Activated T-cell treated with anti-CD3 and anti-CD28 coated beads, Interleukin-2, amount 50 U/mL, for 72 hours (primary cell): ENCODE results near the gene OTOGL. TPM values are rescaled to one million over a fixed set of nuclear protein-coding genes. Genes with fewer than 3 reads are reported as not detected.
A peak's percentile ranks its signal among the peaks of the same experiment; 100 is the strongest.

Source experiments
- ATAC-seq, 2 donors: fragments of 150-1000 bp; cut with Tn5 transposase; replicated peaks in 1 of 2; 2 replicates each; pipeline ENCODE4 v1.10.0; 2021; ENCODE audit warnings: moderate library complexity in 2 of 2, mild to moderate bottlenecking in 1 of 2
- DNase-seq, 2 donors: peaks; one replicate each; pipeline ENCODE4 v3.0.0; 2021 to 2022; ENCODE audit warnings: mixed read lengths in 1 of 2
- H3K27ac Mint-ChIP-seq: one replicate; pipeline ENCODE4 v1.8.0; 2022; ENCODE audit warnings: mild to moderate bottlenecking, moderate library complexity, mixed read lengths
- H3K27me3 Mint-ChIP-seq: one replicate; pipeline ENCODE4 v1.8.0; 2022; ENCODE audit warnings: low read depth, mixed read lengths
- H3K36me3 Mint-ChIP-seq, 2 donors: one replicate each; pipeline ENCODE4 v1.8.0; 2022; ENCODE audit warnings: mixed read lengths in 2 of 2, mild to moderate bottlenecking in 1 of 2; ENCODE audit not compliant: insufficient read depth in 2 of 2
- H3K4me1 Mint-ChIP-seq: one replicate; pipeline ENCODE4 v1.8.0; 2022; ENCODE audit warnings: low read depth, mixed read lengths
- H3K4me3 Mint-ChIP-seq, 2 donors: one replicate each; pipeline ENCODE4 v1.8.0; 2022; ENCODE audit warnings: mild to moderate bottlenecking in 2 of 2, mixed read lengths in 2 of 2, moderate library complexity in 2 of 2
- H3K9me3 Mint-ChIP-seq, 2 donors: one replicate each; pipeline ENCODE4 v1.8.0; 2022; ENCODE audit warnings: mixed read lengths in 2 of 2
- total RNA-seq, 2 donors: library from RNA; stranded (reverse); gene quantifications; one replicate each; pipeline ENCODE4 v1.2.3, GENCODE V29; 2022

The OTOGL gene
- total RNA-seq, 2 donors from 2014 or later, result not detected

DNA sequence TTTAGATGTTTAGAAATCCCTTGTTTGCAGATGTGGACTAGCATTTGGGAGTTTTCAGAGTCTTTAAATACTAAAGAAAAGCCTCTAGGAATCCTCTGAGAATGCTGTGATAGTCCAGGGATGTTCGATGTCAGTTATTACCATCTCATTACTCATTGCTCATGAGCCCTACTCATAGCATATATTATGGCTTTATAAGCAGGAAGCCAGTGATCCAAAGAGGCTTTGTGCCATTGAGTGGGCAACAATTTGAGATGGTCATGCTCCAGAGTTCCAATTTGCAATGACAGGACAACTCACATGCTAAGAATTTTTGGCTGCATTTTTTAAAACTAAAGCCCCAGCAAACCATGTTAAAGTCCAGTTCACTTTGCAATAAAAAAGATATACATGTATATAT, 163.0 kb downstream of the OTOGL start:
- Mint-ChIP-seq H3K36me3 (no peaks in the 10 kb centered on the region), H3K9me3 (no peaks in the 10 kb centered on the region), H3K27ac (no peak overlapping the region), H3K4me3 (no peak overlapping the region), H3K27me3 (peaks cover 9% of the 10 kb centered on the region), H3K4me1 (no peaks in the 10 kb centered on the region)
- DNase-seq (no peak), ATAC-seq (no peak)

DNA sequence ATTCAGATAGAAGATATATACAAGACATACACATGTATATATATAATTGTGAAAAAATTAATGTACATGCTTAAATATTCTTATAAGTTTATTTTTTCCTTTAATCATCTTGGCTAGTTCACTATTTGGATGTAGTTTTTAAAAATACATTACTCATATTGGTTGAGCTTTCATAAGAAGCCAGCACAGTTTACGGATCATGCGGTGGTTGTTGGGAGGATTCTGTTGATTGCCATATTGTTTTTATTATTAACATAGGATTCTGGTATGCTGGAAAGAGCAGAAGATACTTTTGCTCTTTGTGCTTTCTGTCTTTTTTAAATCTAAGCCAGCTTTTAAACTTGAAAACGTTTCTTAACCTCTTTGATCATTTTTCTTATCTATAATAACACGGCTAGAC, 163.4 kb downstream of the OTOGL start:
- Mint-ChIP-seq H3K4me3 (no peak overlapping the region), H3K9me3 (no peaks in the 10 kb centered on the region), H3K36me3 (no peaks in the 10 kb centered on the region), H3K27me3 (peaks cover 8% of the 10 kb centered on the region), H3K4me1 (no peaks in the 10 kb centered on the region), H3K27ac (no peak overlapping the region)
- ATAC-seq (no peak), DNase-seq (no peak)

DNA sequence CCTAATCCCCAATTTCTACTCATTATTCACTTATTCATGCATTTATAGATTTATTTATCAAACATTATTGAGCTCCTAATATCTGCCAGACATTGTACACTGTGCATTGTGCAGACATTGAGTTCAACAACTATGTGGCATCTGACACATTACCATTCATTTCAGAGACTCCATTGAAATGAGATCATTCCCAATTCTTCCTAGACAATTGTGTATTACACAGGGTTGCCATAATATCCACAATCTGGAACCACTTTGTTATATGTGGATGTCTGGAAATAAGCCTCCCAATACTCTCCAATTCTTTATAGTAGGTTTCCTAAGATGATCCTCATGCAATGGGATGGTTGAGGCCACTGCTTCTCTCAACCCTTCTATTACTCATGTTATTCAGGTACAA, 165.0 kb downstream of the OTOGL start:
- Mint-ChIP-seq H3K9me3 (no peaks in the 10 kb centered on the region), H3K27me3 (peaks cover 14% of the 10 kb centered on the region), H3K4me1 (no peaks in the 10 kb centered on the region), H3K4me3 (no peak overlapping the region), H3K36me3 (no peaks in the 10 kb centered on the region), H3K27ac (no peak overlapping the region)
- ATAC-seq (no peak), DNase-seq (no peak)

DNA sequence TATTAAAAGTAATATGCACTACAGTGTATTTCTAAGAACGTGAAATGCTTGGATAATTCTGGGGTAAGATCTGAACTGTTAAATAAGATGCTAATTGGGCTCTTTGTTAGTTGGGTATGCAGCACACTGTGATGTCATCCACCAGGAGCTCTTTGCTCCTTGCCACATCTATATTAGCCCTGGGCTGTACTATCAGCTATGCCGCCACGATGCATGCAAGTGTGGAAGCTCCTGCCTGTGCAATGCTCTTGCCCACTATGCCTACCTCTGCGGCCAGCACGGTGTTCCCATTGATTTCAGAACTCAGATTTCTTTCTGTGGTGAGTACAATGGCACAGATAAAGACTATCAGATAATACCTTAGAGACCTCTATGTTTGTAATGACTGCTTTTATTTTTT, 165.6 kb downstream of the OTOGL start:
- Mint-ChIP-seq H3K36me3 (no peaks in the 10 kb centered on the region), H3K4me3 (no peak overlapping the region), H3K9me3 (no peaks in the 10 kb centered on the region), H3K27ac (no peak overlapping the region), H3K4me1 (no peaks in the 10 kb centered on the region), H3K27me3 (peaks cover 14% of the 10 kb centered on the region)
- ATAC-seq, result no peak
- DNase-seq, result no peak

DNA sequence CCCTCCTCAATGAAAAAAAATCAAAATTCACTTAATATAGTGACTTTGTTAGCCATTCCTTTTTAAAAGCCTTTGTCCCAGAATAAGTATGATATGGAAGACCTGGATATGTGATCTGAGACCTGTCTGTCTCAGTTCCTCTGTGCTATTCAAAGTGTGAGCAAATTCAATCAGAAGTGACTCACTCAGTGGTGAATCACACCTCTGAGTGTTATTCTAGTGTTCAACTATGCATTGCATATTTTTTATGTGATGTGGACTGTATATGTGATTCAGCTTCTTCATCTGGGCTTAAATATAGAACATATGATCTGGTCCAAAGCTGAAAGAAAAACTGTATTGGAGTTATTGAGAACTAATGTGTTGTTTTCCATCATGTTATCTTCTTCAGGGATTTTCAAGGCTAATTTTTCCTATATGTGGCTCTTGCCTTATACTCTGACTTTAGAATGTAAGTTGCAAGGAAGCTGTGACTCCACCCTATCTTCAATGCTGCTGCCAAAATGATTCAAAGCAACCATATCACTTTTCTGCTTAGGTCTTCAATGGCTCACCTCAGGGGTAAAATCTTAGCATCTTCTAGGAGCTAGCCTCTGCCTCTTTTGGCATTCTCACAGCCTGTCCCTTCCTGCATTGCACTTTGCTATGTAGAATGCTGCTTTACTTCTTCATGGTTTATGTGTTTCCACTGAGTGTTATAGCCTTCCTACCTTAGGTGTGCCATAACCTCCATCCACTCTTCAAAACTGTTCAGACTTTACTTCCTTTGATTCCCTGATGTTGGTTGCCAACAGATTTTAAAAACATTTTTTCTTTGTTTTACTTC, 169.8 kb downstream of the OTOGL start:
- ATAC-seq (peak; percentile 76 to 89), DNase-seq (no peak)
- H3K27me3 Mint-ChIP-seq, result peaks cover 7% of the 10 kb centered on the region

DNA sequence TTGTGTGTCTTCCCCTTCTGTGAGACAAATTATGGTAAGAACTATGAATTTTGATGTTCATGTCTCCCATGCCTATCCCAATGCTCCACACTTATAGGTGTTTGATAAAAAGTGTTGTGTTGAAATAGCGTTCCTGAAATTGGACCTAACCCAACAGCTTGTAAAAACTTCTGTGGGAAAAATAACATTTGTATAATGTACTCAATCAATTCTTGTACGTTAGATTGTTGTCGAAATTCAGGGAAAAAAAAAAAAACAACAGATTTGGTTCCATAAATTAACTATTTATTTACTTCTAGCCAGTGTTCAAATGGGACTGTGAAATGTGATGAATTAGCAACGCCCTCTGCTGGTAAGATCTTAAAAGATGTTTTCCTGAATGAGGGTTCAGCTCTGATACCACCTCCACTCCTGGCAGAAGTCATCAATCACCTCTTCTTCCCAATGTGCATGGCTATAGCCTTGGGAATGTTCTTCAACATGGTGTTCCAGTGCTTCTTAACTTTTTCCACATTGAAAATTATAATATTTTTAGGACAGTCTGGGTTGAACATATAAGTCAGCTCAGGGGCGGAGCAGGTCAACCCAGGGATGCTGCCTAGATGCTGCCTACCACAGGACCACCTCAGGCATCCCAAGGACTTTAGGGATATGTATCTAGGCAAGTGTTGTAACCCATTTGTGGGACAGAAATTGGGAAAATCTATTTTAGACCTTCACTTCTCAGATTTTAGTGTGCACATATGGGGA, 170.6 kb downstream of the OTOGL start:
- no peaks in the 10 kb centered on the region for H3K4me1 Mint-ChIP-seq
- no peak overlapping the region for H3K4me3 Mint-ChIP-seq
- no peaks in the 10 kb centered on the region for H3K36me3 Mint-ChIP-seq
- ATAC-seq (no peak), DNase-seq (peak in 1 of 2 donors; percentile 6)
- peaks cover 7% of the 10 kb centered on the region for H3K27me3 Mint-ChIP-seq
- H3K9me3 Mint-ChIP-seq, result no peaks in the 10 kb centered on the region
- H3K27ac Mint-ChIP-seq, result peak overlapping the region; percentile 18

More for the DNA sequence above, 169.8 kb downstream of the OTOGL start:
- H3K4me1 Mint-ChIP-seq, result no peaks in the 10 kb centered on the region
- H3K9me3 Mint-ChIP-seq, result no peaks in the 10 kb centered on the region
- no peaks in the 10 kb centered on the region for H3K36me3 Mint-ChIP-seq
- no peak overlapping the region for H3K27ac Mint-ChIP-seq
- no peak overlapping the region for H3K4me3 Mint-ChIP-seq

DNA sequence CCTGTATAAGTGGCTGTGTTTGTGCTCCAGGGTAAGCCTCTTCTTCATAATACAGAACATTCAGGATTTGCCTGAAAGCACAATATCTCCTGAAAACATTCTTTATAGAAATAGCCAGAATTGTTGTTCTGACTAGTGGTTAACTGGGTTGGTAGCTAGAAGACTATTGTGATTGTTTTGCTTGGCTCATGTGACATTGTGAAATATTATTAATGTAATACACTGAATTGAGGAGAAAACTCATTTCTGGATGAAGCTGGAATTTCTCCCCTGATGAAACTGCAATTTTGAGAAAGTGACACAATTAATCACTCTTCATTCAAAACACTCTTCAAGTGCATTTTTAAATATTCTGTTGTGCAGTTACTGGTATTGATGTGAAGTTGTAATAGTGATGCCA, 172.4 kb downstream of the OTOGL start:
- no peaks in the 10 kb centered on the region for H3K4me1 Mint-ChIP-seq
- DNase-seq, result no peak
- H3K27ac Mint-ChIP-seq, result no peak overlapping the region
- H3K9me3 Mint-ChIP-seq, result no peaks in the 10 kb centered on the region
- no peak for ATAC-seq
- peaks cover 7% of the 10 kb centered on the region for H3K27me3 Mint-ChIP-seq
- H3K36me3 Mint-ChIP-seq, result no peaks in the 10 kb centered on the region
- H3K4me3 Mint-ChIP-seq, result no peak overlapping the region

DNA sequence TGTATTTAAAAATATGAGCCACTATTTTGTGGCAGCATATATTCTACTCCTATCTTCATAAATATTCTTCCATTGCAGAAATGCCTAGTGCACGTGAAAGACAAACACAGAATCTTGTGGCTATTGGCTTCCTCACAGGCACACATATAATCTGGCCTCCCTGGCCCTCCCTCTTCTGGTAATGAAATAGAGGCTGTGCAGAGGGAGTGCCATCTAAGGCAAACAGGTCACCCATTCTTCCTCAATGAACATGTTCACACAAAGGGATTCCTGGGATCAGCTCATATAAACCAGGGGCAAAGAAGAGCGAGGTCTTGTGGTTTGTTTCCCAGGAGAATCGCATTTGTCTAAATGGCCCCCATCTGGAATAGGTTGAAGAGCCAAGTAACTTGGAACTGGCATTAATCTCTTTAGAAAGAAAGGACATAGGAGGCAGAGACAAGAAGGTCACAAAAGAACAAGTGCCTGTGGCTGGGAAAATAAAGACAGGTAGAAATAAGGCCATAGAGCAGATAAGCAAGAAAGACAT, 173.1 kb downstream of the OTOGL start:
- Mint-ChIP-seq H3K36me3 (no peaks in the 10 kb centered on the region), H3K9me3 (no peaks in the 10 kb centered on the region), H3K4me3 (no peak overlapping the region), H3K27ac (no peak overlapping the region), H3K4me1 (no peaks in the 10 kb centered on the region), H3K27me3 (peaks cover 7% of the 10 kb centered on the region)
- DNase-seq (no peak), ATAC-seq (no peak)

DNA sequence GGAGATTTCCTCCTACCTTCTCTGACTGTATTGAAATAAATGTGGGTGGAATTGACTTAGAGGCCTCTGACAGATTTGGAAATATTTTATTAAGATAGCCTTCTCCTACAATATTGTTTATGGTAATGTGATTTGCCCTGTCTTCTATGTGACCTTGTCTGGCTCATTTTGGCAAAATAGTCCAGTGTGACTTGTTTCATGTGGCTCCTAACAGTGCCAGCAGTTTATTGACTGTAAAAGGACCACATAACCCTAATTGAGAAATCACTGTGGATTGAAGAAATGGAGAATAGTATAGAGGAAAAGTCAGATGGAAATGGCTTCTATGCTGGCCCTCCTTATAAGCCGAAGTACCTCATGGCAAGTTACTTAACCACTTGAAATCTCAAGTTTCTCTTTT, 173.8 kb downstream of the OTOGL start:
- no peak overlapping the region for H3K4me3 Mint-ChIP-seq
- no peaks in the 10 kb centered on the region for H3K9me3 Mint-ChIP-seq
- peaks cover 7% of the 10 kb centered on the region for H3K27me3 Mint-ChIP-seq
- no peak overlapping the region for H3K27ac Mint-ChIP-seq
- DNase-seq, result no peak
- no peaks in the 10 kb centered on the region for H3K36me3 Mint-ChIP-seq
- H3K4me1 Mint-ChIP-seq, result no peaks in the 10 kb centered on the region
- ATAC-seq, result no peak

DNA sequence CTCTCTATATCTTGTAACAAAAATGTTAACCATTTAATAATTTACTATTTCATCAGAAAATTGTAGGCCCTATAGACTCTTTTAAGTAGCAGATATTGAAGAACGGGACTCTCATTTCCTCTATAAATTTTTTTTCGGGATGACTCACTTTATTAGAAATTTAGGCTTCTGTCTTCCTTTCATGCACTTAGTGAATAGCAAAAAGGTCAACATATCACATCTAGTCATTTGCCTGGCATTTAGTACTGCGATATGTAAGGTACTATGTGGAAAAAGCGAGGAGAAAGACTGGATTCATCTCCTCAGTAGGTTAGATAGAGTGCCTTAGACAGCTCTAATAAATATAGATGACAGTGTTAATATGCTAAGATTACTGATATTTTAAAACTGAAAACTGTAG, 178.4 kb downstream of the OTOGL start:
- peak overlapping the region; percentile 38 for H3K27ac Mint-ChIP-seq
- ATAC-seq, result no peak

DNA sequence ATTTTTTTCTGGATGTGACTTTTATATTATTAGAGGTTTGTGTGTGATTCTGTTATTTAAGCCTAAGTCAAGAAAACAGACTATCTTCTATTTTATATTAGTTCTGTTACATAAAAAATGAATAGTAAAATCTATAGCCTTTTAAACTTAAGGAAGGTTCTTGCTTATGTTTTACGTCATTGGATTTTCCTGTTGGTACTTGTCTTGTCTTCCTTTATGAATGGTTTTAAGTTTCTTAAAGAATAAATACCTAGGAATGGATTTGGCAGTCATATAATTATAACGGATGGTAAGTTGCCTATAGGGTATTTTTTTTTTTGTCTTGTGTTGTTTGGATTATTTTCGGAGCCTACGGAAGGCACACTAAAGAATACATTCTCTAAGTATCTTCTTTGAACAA, 182.9 kb downstream of the OTOGL start:
- no peak for DNase-seq
- Mint-ChIP-seq H3K9me3 (peaks cover 2% of the 10 kb centered on the region in 2 donors), H3K27me3 (peaks cover 6% of the 10 kb centered on the region), H3K27ac (no peak overlapping the region), H3K4me1 (no peaks in the 10 kb centered on the region), H3K4me3 (no peak overlapping the region), H3K36me3 (no peaks in the 10 kb centered on the region)
- no peak for ATAC-seq

More for the DNA sequence above, 178.4 kb downstream of the OTOGL start:
- H3K4me3 Mint-ChIP-seq, result no peak overlapping the region
- no peaks in the 10 kb centered on the region for H3K4me1 Mint-ChIP-seq
- DNase-seq, result no peak
- H3K27me3 Mint-ChIP-seq, result no peaks in the 10 kb centered on the region
- H3K9me3 Mint-ChIP-seq, result peaks cover 2% of the 10 kb centered on the region in 2 donors
- H3K36me3 Mint-ChIP-seq, result no peaks in the 10 kb centered on the region

DNA sequence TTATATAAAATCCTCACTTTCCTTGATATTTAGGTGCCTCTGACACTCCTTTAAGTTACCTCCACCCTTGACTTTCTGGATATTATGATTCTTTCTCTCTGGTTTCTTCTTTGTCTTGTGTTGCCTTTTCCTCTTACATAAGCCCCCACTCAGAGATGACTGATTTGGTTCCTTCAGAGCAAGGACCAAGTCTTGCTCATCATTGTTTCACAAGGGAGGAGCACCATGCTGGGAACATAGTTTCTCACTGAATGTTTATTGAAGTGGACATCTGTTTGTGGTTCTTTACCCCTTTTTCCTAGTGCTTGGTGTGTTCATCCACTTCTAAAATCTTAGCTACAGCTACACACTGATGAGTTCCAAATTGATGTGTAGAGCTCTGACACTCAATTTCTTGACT, 183.4 kb downstream of the OTOGL start:
- DNase-seq, result no peak
- Mint-ChIP-seq H3K4me1 (no peaks in the 10 kb centered on the region), H3K36me3 (no peaks in the 10 kb centered on the region), H3K27ac (no peak overlapping the region), H3K9me3 (peaks cover 2 to 4% of the 10 kb centered on the region in 2 donors), H3K27me3 (peaks cover 7% of the 10 kb centered on the region), H3K4me3 (no peak overlapping the region)
- ATAC-seq, result no peak

DNA sequence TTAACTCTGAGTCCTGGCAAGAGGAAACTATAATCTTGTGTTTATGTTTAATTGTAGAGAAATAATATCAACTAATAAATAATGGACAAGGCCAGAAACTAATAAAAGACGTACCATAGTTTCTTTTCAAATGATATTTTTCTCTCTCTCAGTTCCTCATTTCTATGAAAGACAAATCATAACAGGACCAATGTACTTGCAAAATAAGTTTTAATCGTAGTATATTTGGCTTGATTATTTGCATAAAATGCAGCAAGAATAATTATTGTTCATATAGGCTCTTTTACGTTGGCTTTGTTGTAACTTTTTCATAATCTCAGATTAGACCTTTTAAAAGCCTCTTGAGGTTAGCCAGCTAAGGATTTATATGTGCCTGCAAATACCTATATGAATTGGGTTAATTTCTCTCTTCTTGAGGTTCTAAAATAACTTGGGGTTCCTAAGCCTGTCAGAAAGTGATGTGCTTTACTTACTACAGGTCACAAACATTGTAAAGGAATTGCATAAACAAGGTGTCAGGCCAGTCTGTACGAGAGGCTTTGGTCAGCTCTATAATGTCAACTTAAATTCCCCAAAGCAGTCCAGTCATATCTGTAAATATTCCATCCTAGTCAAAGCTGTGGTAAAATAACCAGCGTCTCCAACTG, 191.9 kb downstream of the OTOGL start:
- Mint-ChIP-seq H3K27ac (no peak overlapping the region), H3K4me3 (no peak overlapping the region), H3K36me3 (no peaks in the 10 kb centered on the region), H3K9me3 (peaks cover 0 to 2% of the 10 kb centered on the region in 2 donors), H3K4me1 (no peaks in the 10 kb centered on the region), H3K27me3 (peaks cover 7% of the 10 kb centered on the region)
- ATAC-seq (no peak), DNase-seq (no peak)
